Measurements from ENCODE around the gene UPF1. TPM values are rescaled to one million over a fixed set of nuclear protein-coding genes. Genes with fewer than 3 reads are reported as not detected.

UPF1 gene
- total RNA-seq = 10 to 100 TPM; 35.2 to 40.0 (median 36.8) TPM
- 31.4 TPM for polyA plus RNA-seq
- long read RNA-seq, donor 1, full-length matches to known transcripts = 32 of 89 reads
- long read RNA-seq, donor 1, partial matches to known transcripts = 42 of 89 reads
- long read RNA-seq, donor 1, other reads (novel, unspliced or antisense) = 15 of 89 reads
- long read RNA-seq, donor 2, full-length matches to known transcripts = 28 of 52 reads
- long read RNA-seq, donor 2, partial matches to known transcripts = 17 of 52 reads
- long read RNA-seq, donor 2, other reads (novel, unspliced or antisense) = 7 of 52 reads
- long read RNA-seq, donor 3, partial matches to known transcripts = 9 of 15 reads
- long read RNA-seq, donor 3, other reads (novel, unspliced or antisense) = 6 of 15 reads
- long read RNA-seq, donor 4, full-length matches to known transcripts = 35 of 65 reads
- long read RNA-seq, donor 4, partial matches to known transcripts = 26 of 65 reads
- long read RNA-seq, donor 4, other reads (novel, unspliced or antisense) = 4 of 65 reads

DNA sequence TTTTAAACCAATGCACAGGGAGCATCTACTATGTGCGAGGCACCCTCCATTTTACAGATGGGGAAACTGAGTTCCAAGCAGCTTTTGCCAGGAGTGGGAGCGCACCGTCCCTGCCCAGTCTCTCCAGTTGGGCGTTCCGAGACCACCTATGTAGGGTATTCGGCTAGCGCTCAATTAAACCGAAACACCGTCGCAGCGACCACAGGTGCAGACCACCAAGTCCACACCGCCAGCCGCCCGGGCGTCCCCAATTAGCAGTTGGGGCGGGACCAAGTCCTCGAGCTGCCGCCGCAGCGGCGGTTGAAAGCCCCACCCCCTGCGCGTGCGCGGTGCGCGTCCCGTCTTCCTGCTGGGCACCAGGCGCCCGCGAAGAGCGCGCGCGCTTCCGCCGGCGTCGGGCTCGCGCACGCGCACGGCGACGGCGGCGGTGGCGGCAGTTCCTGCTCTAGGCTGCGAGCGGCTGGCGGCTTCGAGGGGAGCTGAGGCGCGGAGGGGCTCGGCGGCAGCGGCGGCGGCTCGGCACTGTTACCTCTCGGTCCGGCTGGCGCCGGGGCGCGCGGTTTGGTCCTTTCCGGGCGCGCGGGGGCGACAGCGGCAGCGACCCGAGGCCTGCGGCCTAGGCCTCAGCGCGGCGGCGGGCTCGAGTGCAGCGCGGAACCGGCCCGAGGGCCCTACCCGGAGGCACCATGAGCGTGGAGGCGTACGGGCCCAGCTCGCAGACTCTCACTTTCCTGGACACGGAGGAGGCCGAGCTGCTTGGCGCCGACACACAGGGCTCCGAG, at the start of gene UPF1:
UPF1 (plus strand) TSS at position 436 of the 782 bp plus-strand sequence; CDS start at position 687, 251 bp downstream.
- ATAC-seq (peak; percentile 92), DNase-seq (peak; percentile 96 to 99 (median 98))
- Histone ChIP-seq H3K27ac (ENCODE audit: low read length) (peak within 1 kb of the TSS; percentile 83), H3K27me3 (ENCODE audit: control insufficient read depth, insufficient read depth) (no peaks in the 10 kb centered on the region), H3K4me1 (ENCODE audit: control insufficient read depth, insufficient read depth, low read length) (peaks cover 9% of the 10 kb centered on the region), H3K4me3 (ENCODE audit: low read length) (peak within 1 kb of the TSS; percentile 71), H3K9me3 (ENCODE audit: control insufficient read depth, low read length) (no peaks in the 10 kb centered on the region)
- under 1% methylated on average over 96 of the region's 96 CpGs for WGBS
- intact Hi-C loops (cut with DNase I) = no loop called here

DNA sequence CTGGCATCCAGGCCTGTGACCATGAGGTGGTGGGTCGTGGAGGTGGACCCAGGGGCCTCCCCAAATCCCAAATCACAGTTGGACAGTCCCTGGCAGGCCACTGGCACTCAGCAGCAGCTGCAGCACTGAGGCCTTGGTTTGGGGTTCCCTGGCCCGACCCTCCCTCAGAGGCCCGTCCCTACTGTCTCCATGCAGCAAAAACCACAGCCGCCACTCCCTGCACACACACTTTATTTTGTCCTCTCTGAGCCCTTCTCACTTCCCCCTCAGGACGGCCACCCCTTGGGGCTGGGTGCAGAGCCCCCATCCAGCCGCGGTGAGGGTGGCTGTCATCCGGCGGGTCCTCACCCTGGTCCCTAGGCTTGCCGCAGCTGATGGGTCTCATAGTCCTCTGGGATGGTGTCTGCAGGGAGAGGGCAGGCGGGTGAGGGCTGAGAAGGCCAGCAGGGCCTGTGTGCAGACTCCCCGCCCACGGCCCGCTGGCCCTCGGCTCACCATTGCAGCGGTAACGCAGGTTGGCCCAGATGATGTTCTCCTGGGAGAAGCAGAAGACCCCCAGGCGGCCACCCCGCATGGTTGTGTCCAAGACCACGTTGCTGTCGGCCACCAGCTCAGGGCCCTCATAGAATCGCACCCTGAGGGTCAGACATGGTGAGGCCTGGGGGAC, 49.1 kb upstream of the UPF1 start:
- Histone ChIP-seq H3K4me3 (ENCODE audit: low read length) (no peak overlapping the region), H3K27me3 (ENCODE audit: control insufficient read depth, insufficient read depth) (no peaks in the 10 kb centered on the region), H3K27ac (ENCODE audit: low read length) (no peak overlapping the region), H3K4me1 (ENCODE audit: control insufficient read depth, insufficient read depth, low read length) (peaks cover 3% of the 10 kb centered on the region), H3K9me3 (ENCODE audit: control insufficient read depth, low read length) (no peaks in the 10 kb centered on the region)
- WGBS = 83% methylated on average over 22 of the region's 22 CpGs
- DNase-seq (peak; percentile 18 to 52 (median 47)), ATAC-seq (no peak)
- intact Hi-C loops (cut with DNase I) = no loop called here

- intact Hi-C loops (cut with DNase I) = no loop called here
- no peaks in the 10 kb centered on the region for H3K27me3 ChIP-seq (ENCODE audit: control insufficient read depth, insufficient read depth)
- H3K4me3 ChIP-seq (ENCODE audit: low read length) = no peak overlapping the region
- no peak overlapping the region for H3K27ac ChIP-seq (ENCODE audit: low read length)
- DNase-seq (peak in 2 of 3 donors; percentile 34 to 51), ATAC-seq (no peak)
- peaks cover 3% of the 10 kb centered on the region for H3K4me1 ChIP-seq (ENCODE audit: control insufficient read depth, insufficient read depth, low read length)
- 87% methylated on average over 19 of the region's 19 CpGs for WGBS
- no peaks in the 10 kb centered on the region for H3K9me3 ChIP-seq (ENCODE audit: control insufficient read depth, low read length)
Observed at GRCh38 chr19:18783958-18784785, 47.6 kb upstream of the UPF1 start.

GRCh38 chr19:18784786-18785120, 47.0 kb upstream of the UPF1 start:
- 75% methylated on average over 16 of the region's 16 CpGs for WGBS
- Histone ChIP-seq H3K4me1 (ENCODE audit: control insufficient read depth, insufficient read depth, low read length) (peaks cover 3% of the 10 kb centered on the region), H3K9me3 (ENCODE audit: control insufficient read depth, low read length) (no peaks in the 10 kb centered on the region), H3K4me3 (ENCODE audit: low read length) (no peak overlapping the region), H3K27ac (ENCODE audit: low read length) (no peak overlapping the region), H3K27me3 (ENCODE audit: control insufficient read depth, insufficient read depth) (no peaks in the 10 kb centered on the region)
- peak in 1 of 3 donors; percentile 55 for DNase-seq
- intact Hi-C loops (cut with DNase I) = no loop called here
- ATAC-seq = peak in 1 of 2 donors; percentile 1

DNA sequence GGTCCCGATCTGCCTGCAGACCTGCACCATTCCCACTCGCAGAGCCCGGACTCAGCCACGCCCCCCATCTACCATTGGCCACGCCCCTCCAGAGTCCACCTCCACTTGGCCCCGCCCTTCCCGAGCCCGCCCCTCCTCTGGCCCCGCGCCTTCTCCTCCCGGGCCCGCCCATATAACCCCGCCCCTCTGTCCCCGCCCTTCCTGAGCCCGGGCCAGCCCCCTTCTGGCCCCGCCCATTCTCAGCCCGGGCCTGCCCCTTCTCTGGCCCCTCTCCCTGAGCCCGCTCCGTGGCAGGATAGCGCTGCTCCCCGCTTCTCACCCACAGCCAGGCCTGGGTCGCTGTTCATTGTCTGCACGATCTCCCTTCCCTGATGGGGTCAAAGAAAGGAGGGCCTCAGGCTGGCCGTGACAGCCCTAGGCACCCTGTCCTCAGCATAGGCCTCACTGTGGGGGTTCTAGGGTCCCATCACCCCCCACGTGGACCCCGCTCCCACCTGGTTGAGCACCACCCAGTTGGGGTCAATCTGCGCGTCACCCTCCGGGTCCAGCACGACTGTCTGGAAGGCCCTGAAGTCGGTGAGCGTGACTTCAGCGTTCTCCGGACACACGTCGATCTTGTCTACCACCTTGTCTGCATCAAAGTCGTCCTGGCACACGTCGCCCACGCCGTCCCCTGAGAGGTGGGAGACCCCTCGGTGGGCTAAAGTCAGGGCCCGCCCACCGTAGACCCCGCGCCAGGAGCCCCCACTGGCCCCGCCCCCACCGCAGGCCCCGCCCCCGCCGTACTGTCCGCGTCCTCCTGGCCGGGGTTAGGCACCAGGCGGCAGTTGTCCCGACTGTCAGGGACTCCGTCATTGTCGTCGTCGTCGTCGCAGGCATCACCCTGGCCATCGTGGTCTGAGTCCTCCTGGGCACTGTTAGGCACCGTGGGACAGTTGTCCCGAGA, 46.3 kb upstream of the UPF1 start:
- H3K27me3 ChIP-seq (ENCODE audit: control insufficient read depth, insufficient read depth) = no peaks in the 10 kb centered on the region
- H3K9me3 ChIP-seq (ENCODE audit: control insufficient read depth, low read length) = no peaks in the 10 kb centered on the region
- no peak overlapping the region for H3K27ac ChIP-seq (ENCODE audit: low read length)
- H3K4me3 ChIP-seq (ENCODE audit: low read length) = no peak overlapping the region
- intact Hi-C loops (cut with DNase I) = no loop called here
- peaks cover 3% of the 10 kb centered on the region for H3K4me1 ChIP-seq (ENCODE audit: control insufficient read depth, insufficient read depth, low read length)
- peak; percentile 77 to 85 for ATAC-seq
- 10% methylated on average over 65 of the region's 65 CpGs for WGBS
- DNase-seq = peak; percentile 89 to 94 (median 94)

DNA sequence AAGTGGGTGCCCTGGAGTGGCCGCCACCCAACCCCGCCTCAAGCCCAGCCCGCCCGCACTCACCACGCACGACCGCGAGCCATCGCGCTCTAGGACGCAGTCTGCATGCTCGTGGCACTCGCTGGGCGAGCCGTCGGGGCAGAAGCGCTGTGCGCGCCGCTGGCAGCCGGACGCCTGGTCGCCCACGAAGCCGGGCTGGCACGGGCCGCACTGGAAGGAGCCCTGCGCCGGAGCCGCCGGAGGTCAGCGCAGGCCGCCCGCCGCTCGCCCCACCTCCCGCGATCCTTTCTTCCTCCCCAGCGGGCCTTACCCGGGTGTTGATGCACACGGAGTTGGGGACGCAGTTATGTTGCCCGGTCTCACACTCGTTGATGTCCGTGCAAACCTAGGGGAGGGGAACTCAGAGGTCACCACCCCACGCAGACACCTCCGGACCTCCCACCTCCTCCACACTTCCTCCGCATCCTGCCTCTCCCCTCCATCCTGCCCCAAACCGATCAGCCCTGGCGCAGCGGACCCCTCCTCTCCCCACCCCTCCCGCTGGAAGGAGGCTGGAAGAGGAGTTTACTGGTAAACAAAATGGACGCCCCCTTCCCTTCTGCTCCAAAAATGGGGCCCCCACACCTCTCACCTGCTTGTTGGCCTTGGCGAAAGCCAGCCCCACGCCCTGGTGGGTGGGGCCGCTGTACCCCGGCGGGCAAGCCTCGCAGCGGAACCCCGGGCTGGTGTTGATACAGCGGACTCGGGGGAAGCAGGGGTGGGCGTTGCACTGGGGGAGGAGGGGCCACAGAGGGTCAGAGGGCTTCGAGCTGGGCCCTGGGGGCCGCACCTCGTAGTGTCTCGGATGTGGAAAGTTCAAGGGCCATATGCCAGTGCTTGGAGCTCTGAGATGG, 43.0 kb upstream of the UPF1 start:
- H3K9me3 ChIP-seq (ENCODE audit: control insufficient read depth, low read length) = no peaks in the 10 kb centered on the region
- peak in 2 of 3 donors; percentile 63 for DNase-seq
- H3K27ac ChIP-seq (ENCODE audit: low read length) = no peak overlapping the region
- WGBS = 3% methylated on average over 68 of the region's 68 CpGs
- H3K4me1 ChIP-seq (ENCODE audit: control insufficient read depth, insufficient read depth, low read length) = peaks cover 4% of the 10 kb centered on the region
- intact Hi-C loops (cut with DNase I) = no loop called here
- H3K27me3 ChIP-seq (ENCODE audit: control insufficient read depth, insufficient read depth) = no peaks in the 10 kb centered on the region
- no peak overlapping the region for H3K4me3 ChIP-seq (ENCODE audit: low read length)
- ATAC-seq = no peak

GRCh38 chr19:18789422-18789869, 42.3 kb upstream of the UPF1 start:
- intact Hi-C loops (cut with DNase I) = no loop called here
- 1% methylated on average over 38 of the region's 38 CpGs for WGBS
- Histone ChIP-seq H3K27me3 (ENCODE audit: control insufficient read depth, insufficient read depth) (no peaks in the 10 kb centered on the region), H3K4me3 (ENCODE audit: low read length) (peak overlapping the region; percentile 37), H3K9me3 (ENCODE audit: control insufficient read depth, low read length) (no peaks in the 10 kb centered on the region), H3K4me1 (ENCODE audit: control insufficient read depth, insufficient read depth, low read length) (peaks cover 4% of the 10 kb centered on the region), H3K27ac (ENCODE audit: low read length) (no peak overlapping the region)
- no peak for ATAC-seq
- peak in 1 of 3 donors; percentile 55 for DNase-seq

GRCh38 chr19:18789883-18790565, 41.7 kb upstream of the UPF1 start:
- Histone ChIP-seq H3K4me1 (ENCODE audit: control insufficient read depth, insufficient read depth, low read length) (peaks cover 4% of the 10 kb centered on the region), H3K27me3 (ENCODE audit: control insufficient read depth, insufficient read depth) (no peaks in the 10 kb centered on the region), H3K4me3 (ENCODE audit: low read length) (peak overlapping the region; percentile 37), H3K9me3 (ENCODE audit: control insufficient read depth, low read length) (no peaks in the 10 kb centered on the region), H3K27ac (ENCODE audit: low read length) (no peak overlapping the region)
- intact Hi-C loops (cut with DNase I) = no loop called here
- ATAC-seq (peak in 1 of 2 donors; percentile 6), DNase-seq (peak; percentile 53 to 76 (median 67))
- WGBS = 1% methylated on average over 63 of the region's 65 CpGs
